Hepatocyte (in vitro differentiated cells): Measurements from ENCODE around the gene POLR2I. TPM values are rescaled to one million over a fixed set of nuclear protein-coding genes. Genes with fewer than 3 reads are reported as not detected.

ENCODE experiments used
- DNase-seq: peaks from one replicate; pipeline ENCODE4 v3.0.0-alpha.2; 2016; ENCODE audit warnings: low spot score
- H2AFZ ChIP-seq: fragments of 200-600 bp; sonication (generic); 2 replicates; pipeline ENCODE4 v1.6.0; 2016; ENCODE audit warnings: antibody characterized with exemption, mild to moderate bottlenecking
- H3K27ac ChIP-seq: fragments of 200-600 bp; sonication (generic); 2 replicates; pipeline ENCODE4 v1.5.1; 2016; ENCODE audit warnings: mild to moderate bottlenecking
- H3K27me3 ChIP-seq: fragments of 200-600 bp; sonication (generic); 2 replicates; pipeline ENCODE4 v1.6.1; 2016
- H3K36me3 ChIP-seq: fragments of 200-600 bp; sonication (generic); replicated peaks from 2 replicates; pipeline ENCODE4 v1.5.1; 2016; ENCODE audit warnings: low read depth; ENCODE audit not compliant: insufficient read depth
- H3K4me1 ChIP-seq: fragments of 200-600 bp; sonication (generic); 2 replicates; pipeline ENCODE4 v1.5.1; 2016; ENCODE audit warnings: mild to moderate bottlenecking, moderate library complexity; ENCODE audit not compliant: insufficient read depth
- H3K4me2 ChIP-seq: fragments of 200-600 bp; sonication (generic); 2 replicates; pipeline ENCODE4 v1.6.0; 2016
- H3K4me3 ChIP-seq: fragments of 200-600 bp; sonication (generic); 2 replicates; pipeline ENCODE4 v1.5.1; 2016; ENCODE audit warnings: mild to moderate bottlenecking
- H3K79me2 ChIP-seq: fragments of 200-600 bp; sonication (generic); 2 replicates; pipeline ENCODE4 v1.6.0; 2017; ENCODE audit warnings: mild to moderate bottlenecking
- H3K9me2 ChIP-seq: fragments of 200-600 bp; sonication (generic); replicated peaks from 2 replicates; pipeline ENCODE4 v1.6.0; 2017; ENCODE audit warnings: mild to moderate bottlenecking; ENCODE audit not compliant: insufficient read depth
- H3K9me3 ChIP-seq: fragments of 200-600 bp; sonication (generic); 2 replicates; pipeline ENCODE4 v1.5.1; 2016; ENCODE audit warnings: low read depth, mild to moderate bottlenecking
- H4K20me1 ChIP-seq: fragments of 200-600 bp; sonication (generic); 2 replicates; pipeline ENCODE4 v1.6.0; 2016; ENCODE audit warnings: mild to moderate bottlenecking; ENCODE audit not compliant: insufficient read depth, poor library complexity, severe bottlenecking
- EZH2 ChIP-seq: fragments of 200-600 bp; sonication (generic); IDR thresholded peaks from 2 replicates; pipeline ENCODE4 v1.6.1; 2016; ENCODE audit warnings: antibody characterized with exemption, mild to moderate bottlenecking, borderline replicate concordance
- EZH2phosphoT487 ChIP-seq: fragments of 200-600 bp; sonication (generic); IDR thresholded peaks from one replicate; pipeline ENCODE4 v1.6.1; 2018; ENCODE audit warnings: antibody characterized with exemption, mild to moderate bottlenecking, low read depth, moderate library complexity; ENCODE audit not compliant: unreplicated experiment, severe bottlenecking
- whole genome bisulfite sequencing: methylation state at CpG from one replicate; pipeline ENCODE4 v1.1.6; 2016; ENCODE audit warnings: low lambda C conversion rate; ENCODE audit errors: missing lambda C conversion rate; 5-methylcytosine and 5-hydroxymethylcytosine counted together
- polyA plus RNA-seq: library from polyadenylated mRNA; unstranded; fragments of >200 nt; fragmentation: Nextera tagmentation; extraction: Ambion mirVana; gene quantifications from 2 replicates; pipeline ENCODE4 v1.2.1, GENCODE V29; 2016
- total RNA-seq: library from RNA; depleted of rRNA; stranded (reverse); fragments of >200 nt; gene quantifications from 2 replicates; pipeline ENCODE4 v1.2.3, GENCODE V29; 2014
- TF ChIP-seq, protein P1 (sequence below): fragments of 200-600 bp; sonication (generic); IDR thresholded peaks from 2 replicates; pipeline ENCODE4 v1.5.1; 2016; ENCODE audit warnings: antibody characterized with exemption, mild to moderate bottlenecking; ENCODE audit not compliant: poor library complexity

POLR2I gene
- total and polyA plus RNA-seq, 2 experiments from 2014 or later = 19.3 to 115 TPM

- Histone ChIP-seq H3K4me2 (no peak overlapping the region), H3K36me3 (no peaks in the 10 kb centered on the region), H3K27ac (no peak overlapping the region), H3K79me2 (no peaks in the 10 kb centered on the region), H3K4me1 (no peaks in the 10 kb centered on the region), H3K4me3 (no peak overlapping the region), H3K9me2 (no peaks in the 10 kb centered on the region), H3K9me3 (no peaks in the 10 kb centered on the region), H2AFZ (no peak overlapping the region), H3K27me3 (no peaks in the 10 kb centered on the region), H4K20me1 (no peaks in the 10 kb centered on the region)
- WGBS = 93% methylated on average over 19 of the region's 19 CpGs
- DNase-seq = no peak
- TF ChIP-seq EZH2 = no peak
Measured at GRCh38 chr19:36099166-36099785, 15.4 kb downstream of the POLR2I start.

GRCh38 chr19:36097036-36097435, 17.6 kb downstream of the POLR2I start:
- Histone ChIP-seq H3K4me3 (no peak overlapping the region), H3K4me1 (no peaks in the 10 kb centered on the region), H4K20me1 (no peaks in the 10 kb centered on the region), H3K9me3 (no peaks in the 10 kb centered on the region), H3K27ac (no peak overlapping the region), H3K79me2 (no peaks in the 10 kb centered on the region), H3K27me3 (no peaks in the 10 kb centered on the region), H3K9me2 (no peaks in the 10 kb centered on the region), H2AFZ (no peak overlapping the region), H3K36me3 (no peaks in the 10 kb centered on the region), H3K4me2 (no peak overlapping the region)
- TF ChIP-seq EZH2phosphoT487 (no peak), EZH2 (no peak)
- TF ChIP-seq, protein P1, sequence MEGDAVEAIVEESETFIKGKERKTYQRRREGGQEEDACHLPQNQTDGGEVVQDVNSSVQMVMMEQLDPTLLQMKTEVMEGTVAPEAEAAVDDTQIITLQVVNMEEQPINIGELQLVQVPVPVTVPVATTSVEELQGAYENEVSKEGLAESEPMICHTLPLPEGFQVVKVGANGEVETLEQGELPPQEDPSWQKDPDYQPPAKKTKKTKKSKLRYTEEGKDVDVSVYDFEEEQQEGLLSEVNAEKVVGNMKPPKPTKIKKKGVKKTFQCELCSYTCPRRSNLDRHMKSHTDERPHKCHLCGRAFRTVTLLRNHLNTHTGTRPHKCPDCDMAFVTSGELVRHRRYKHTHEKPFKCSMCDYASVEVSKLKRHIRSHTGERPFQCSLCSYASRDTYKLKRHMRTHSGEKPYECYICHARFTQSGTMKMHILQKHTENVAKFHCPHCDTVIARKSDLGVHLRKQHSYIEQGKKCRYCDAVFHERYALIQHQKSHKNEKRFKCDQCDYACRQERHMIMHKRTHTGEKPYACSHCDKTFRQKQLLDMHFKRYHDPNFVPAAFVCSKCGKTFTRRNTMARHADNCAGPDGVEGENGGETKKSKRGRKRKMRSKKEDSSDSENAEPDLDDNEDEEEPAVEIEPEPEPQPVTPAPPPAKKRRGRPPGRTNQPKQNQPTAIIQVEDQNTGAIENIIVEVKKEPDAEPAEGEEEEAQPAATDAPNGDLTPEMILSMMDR = no peak
- WGBS = 99% methylated on average over 6 of the region's 6 CpGs
- DNase-seq = no peak

DNA sequence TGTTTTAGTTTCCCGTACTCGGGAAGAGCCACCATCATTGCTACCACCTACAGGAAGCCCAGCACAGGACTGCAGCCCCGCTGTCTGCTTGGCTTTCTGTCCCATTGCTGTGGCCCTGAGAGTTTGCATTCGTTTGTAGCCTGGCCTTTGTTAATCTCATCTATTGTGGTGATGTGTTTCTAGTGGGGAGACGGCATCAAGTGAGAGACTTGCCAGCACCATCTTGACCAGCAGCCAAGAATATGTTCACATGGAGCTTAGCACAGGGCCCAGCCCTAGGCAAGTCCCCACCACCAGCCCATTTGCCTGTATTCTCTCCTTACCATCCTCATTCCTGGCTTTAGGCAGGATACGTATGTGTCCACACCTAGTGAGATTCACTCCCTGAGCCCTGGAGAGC, 21.0 kb downstream of the POLR2I start:
- Histone ChIP-seq H2AFZ (no peak overlapping the region), H3K36me3 (no peaks in the 10 kb centered on the region), H3K4me2 (no peak overlapping the region)

DNA sequence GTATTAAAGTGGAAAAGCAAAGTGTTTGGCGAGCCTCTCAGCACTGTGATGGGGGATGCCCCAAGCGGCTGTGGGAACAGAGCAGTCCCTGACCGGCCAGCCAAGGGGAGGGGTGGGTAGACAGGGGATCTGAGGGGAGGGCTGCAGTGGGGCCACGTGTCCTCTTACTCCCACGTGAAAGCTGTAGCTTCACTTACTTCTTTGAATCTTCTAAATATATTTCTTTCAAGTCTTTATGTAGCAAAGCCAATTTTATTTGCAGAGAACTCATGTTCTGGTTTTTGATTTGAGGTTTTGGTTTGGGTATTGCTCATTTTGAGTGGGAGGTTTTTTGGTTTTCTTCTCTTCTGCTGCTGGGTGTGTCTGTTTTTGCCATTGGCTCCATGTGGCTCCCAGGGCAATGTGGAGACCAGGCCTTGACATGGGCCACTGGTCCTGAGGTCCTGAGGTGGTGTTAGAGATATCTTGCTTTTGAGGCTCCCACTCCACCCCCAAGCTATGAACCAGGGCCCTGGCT, 21.5 kb downstream of the POLR2I start:
- no peak for DNase-seq
- H3K4me1 ChIP-seq = no peaks in the 10 kb centered on the region
- no peak overlapping the region for H3K27ac ChIP-seq
- no peak overlapping the region for H3K4me2 ChIP-seq
- TF ChIP-seq EZH2phosphoT487 = no peak
- no peak for TF ChIP-seq EZH2
- TF ChIP-seq, protein P1 = no peak
- no peaks in the 10 kb centered on the region for H3K27me3 ChIP-seq
- no peak overlapping the region for H2AFZ ChIP-seq
- H3K9me3 ChIP-seq = no peaks in the 10 kb centered on the region
- H3K9me2 ChIP-seq = no peaks in the 10 kb centered on the region
- H4K20me1 ChIP-seq = no peaks in the 10 kb centered on the region
- WGBS = 93% methylated on average over 5 of the region's 5 CpGs
- no peak overlapping the region for H3K4me3 ChIP-seq
- H3K79me2 ChIP-seq = no peaks in the 10 kb centered on the region
- no peaks in the 10 kb centered on the region for H3K36me3 ChIP-seq

More for the DNA sequence above, 21.0 kb downstream of the POLR2I start:
- TF ChIP-seq EZH2phosphoT487 (no peak), EZH2 (no peak)
- TF ChIP-seq, protein P1 = no peak
- Histone ChIP-seq H3K27ac (no peak overlapping the region), H3K4me3 (no peak overlapping the region), H3K79me2 (no peaks in the 10 kb centered on the region), H3K27me3 (no peaks in the 10 kb centered on the region), H3K9me3 (no peaks in the 10 kb centered on the region), H3K9me2 (no peaks in the 10 kb centered on the region), H4K20me1 (no peaks in the 10 kb centered on the region), H3K4me1 (no peaks in the 10 kb centered on the region)
- WGBS = 91% methylated on average over 6 of the region's 6 CpGs
- no peak for DNase-seq
